CD4-positive, alpha-beta T cell (primary cell): Measurements from ENCODE around the gene SIGLEC15. TPM values are rescaled to one million over a fixed set of nuclear protein-coding genes. Genes with fewer than 3 reads are reported as not detected.

Experiments used
- ATAC-seq: fragments of 200-7000 bp; cut with Tn5 transposase; one replicate; pipeline ENCODE4 v1.10.0; 2022; ENCODE audit warnings: mild to moderate bottlenecking; ENCODE audit not compliant: poor library complexity
- CTCF ChIA-PET: fragments of 350-600 bp; sonication (Branson Sonifier 250); formaldehyde crosslinking; loops from one replicate; lab custom pipeline; 2021; ENCODE audit warnings: antibody characterized with exemption, inconsistent platforms; lab: Charles Lee
- POLR2A ChIA-PET: fragments of 350-600 bp; sonication (Branson Sonifier 250); formaldehyde crosslinking; loops from one replicate; lab custom pipeline; 2021; ENCODE audit warnings: antibody characterized with exemption, inconsistent platforms; lab: Charles Lee
- DNase-seq, 14 experiments: peaks; one replicate each; pipeline ENCODE4 v3.0.0-alpha.2; 2013 to 2020; ENCODE audit warnings: mixed read lengths in 2 of 14
- H3K27ac ChIP-seq, 2 donors: one replicate each; pipeline versions ENCODE4 v1.5.1 to v1.7.0; 2013; ENCODE audit warnings: low read length in 2 of 2, low read depth in 1 of 2, mild to moderate bottlenecking in 1 of 2
- H3K27me3 ChIP-seq, 2 experiments: 1 replicate in 1 of 2; 2 replicates in 1 of 2; pipeline versions ENCODE4 v1.6.1 to v1.7.0; 2013; ENCODE audit warnings: low read length in 2 of 2, control low read depth in 1 of 2, mild to moderate bottlenecking in 1 of 2, moderate library complexity in 1 of 2; ENCODE audit not compliant: insufficient read depth in 2 of 2, control insufficient read depth in 1 of 2
- H3K36me3 ChIP-seq: one replicate; pipeline ENCODE4 v1.6.1; 2013; ENCODE audit warnings: low read length, control low read depth; ENCODE audit not compliant: insufficient read depth
- H3K4me1 ChIP-seq: one replicate; pipeline ENCODE4 v1.6.1; 2013; ENCODE audit warnings: low read length, control low read depth; ENCODE audit not compliant: insufficient read depth
- H3K4me3 ChIP-seq: one replicate; pipeline ENCODE4 v1.5.1; 2013; ENCODE audit warnings: mild to moderate bottlenecking, low read length, moderate library complexity
- H3K9me3 ChIP-seq, 2 experiments: 1 replicate in 1 of 2; 2 replicates in 1 of 2; pipeline versions ENCODE4 v1.6.1 to v1.7.0; 2013; ENCODE audit warnings: low read length in 2 of 2, mild to moderate bottlenecking in 2 of 2, control low read depth in 1 of 2, moderate library complexity in 1 of 2; ENCODE audit not compliant: control insufficient read depth in 1 of 2, insufficient read depth in 1 of 2
- H3K27ac Mint-ChIP-seq: one replicate; pipeline ENCODE4 v1.8.0; 2020; ENCODE audit warnings: mixed read lengths
- H3K27me3 Mint-ChIP-seq: one replicate; pipeline ENCODE4 v1.8.0; 2021; ENCODE audit warnings: mixed read lengths
- H3K36me3 Mint-ChIP-seq: one replicate; pipeline ENCODE4 v1.8.0; 2021; ENCODE audit warnings: low read depth, mixed read lengths
- H3K4me1 Mint-ChIP-seq: one replicate; pipeline ENCODE4 v1.8.0; 2021; ENCODE audit warnings: low read depth, mixed read lengths
- H3K4me3 Mint-ChIP-seq: one replicate; pipeline ENCODE4 v1.8.0; 2020; ENCODE audit warnings: mild to moderate bottlenecking, mixed read lengths
- H3K9me3 Mint-ChIP-seq: one replicate; pipeline ENCODE4 v1.8.0; 2020; ENCODE audit warnings: mixed read lengths
- intact Hi-C, 2 experiments: fragments of 100-400 bp; cut with DNase I in 1 of 2; cut with micrococcal nuclease in 1 of 2; formaldehyde crosslinking; loops; one replicate each; pipeline versions ENCODE4 v1.15.1 to v1.9.0; 2023 to 2025; cut with DNase I, micrococcal nuclease
- total RNA-seq, 174 experiments: library from RNA in 2 of 174; stranded (reverse) in 2 of 174; gene quantifications; one replicate each; pipeline ENCODE4 v1.2.3 and lab custom pipeline; 2021 to 2026
- TF ChIP-seq, protein P1 (sequence below): fragments of 200-600 bp; IDR thresholded peaks from one replicate; pipeline ENCODE4 v1.8.0; 2022; ENCODE audit warnings: antibody characterized with exemption, mild to moderate bottlenecking

SIGLEC15 gene
- total RNA-seq, 2 experiments from 2014 or later, result not detected

DNA sequence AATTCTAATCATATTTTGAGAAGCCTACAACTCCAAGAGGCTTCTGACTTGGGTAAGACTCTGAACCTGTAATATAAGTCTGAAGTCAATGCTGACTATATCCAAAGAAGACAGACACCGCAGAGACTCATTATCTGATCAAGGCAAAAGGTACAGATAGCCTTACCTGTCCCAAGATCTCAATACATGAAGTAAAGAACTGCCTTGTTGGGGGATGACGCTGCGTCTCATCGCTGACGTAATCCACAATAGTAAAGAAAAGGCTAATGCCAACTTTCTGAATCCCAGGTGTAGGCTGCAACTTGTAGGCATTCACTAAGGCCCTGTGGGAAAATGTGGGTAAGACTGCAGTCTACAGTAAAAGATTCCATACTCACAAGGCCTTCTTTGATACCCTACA, 62.1 kb downstream of the SIGLEC15 start:
- intact Hi-C loops, result no loop called here
- no peaks in the 10 kb centered on the region for H3K27me3 Mint-ChIP-seq
- Histone ChIP-seq H3K27me3 (no peaks in the 10 kb centered on the region), H3K9me3 (no peaks in the 10 kb centered on the region), H3K4me3 (no peak overlapping the region), H3K4me1 (no peaks in the 10 kb centered on the region), H3K36me3 (peaks cover 58% of the 10 kb centered on the region), H3K27ac (no peak overlapping the region)
- ChIA-PET CTCF (no interaction called here), POLR2A (no interaction called here)
- H3K9me3 Mint-ChIP-seq, result no peaks in the 10 kb centered on the region
- DNase-seq (no peak), ATAC-seq (no peak)
- no peaks in the 10 kb centered on the region for H3K4me1 Mint-ChIP-seq
- TF ChIP-seq, protein P1, sequence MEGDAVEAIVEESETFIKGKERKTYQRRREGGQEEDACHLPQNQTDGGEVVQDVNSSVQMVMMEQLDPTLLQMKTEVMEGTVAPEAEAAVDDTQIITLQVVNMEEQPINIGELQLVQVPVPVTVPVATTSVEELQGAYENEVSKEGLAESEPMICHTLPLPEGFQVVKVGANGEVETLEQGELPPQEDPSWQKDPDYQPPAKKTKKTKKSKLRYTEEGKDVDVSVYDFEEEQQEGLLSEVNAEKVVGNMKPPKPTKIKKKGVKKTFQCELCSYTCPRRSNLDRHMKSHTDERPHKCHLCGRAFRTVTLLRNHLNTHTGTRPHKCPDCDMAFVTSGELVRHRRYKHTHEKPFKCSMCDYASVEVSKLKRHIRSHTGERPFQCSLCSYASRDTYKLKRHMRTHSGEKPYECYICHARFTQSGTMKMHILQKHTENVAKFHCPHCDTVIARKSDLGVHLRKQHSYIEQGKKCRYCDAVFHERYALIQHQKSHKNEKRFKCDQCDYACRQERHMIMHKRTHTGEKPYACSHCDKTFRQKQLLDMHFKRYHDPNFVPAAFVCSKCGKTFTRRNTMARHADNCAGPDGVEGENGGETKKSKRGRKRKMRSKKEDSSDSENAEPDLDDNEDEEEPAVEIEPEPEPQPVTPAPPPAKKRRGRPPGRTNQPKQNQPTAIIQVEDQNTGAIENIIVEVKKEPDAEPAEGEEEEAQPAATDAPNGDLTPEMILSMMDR, result no peak
- H3K4me3 Mint-ChIP-seq, result no peak overlapping the region
- no peak overlapping the region for H3K27ac Mint-ChIP-seq
- H3K36me3 Mint-ChIP-seq, result peaks cover 79% of the 10 kb centered on the region

DNA sequence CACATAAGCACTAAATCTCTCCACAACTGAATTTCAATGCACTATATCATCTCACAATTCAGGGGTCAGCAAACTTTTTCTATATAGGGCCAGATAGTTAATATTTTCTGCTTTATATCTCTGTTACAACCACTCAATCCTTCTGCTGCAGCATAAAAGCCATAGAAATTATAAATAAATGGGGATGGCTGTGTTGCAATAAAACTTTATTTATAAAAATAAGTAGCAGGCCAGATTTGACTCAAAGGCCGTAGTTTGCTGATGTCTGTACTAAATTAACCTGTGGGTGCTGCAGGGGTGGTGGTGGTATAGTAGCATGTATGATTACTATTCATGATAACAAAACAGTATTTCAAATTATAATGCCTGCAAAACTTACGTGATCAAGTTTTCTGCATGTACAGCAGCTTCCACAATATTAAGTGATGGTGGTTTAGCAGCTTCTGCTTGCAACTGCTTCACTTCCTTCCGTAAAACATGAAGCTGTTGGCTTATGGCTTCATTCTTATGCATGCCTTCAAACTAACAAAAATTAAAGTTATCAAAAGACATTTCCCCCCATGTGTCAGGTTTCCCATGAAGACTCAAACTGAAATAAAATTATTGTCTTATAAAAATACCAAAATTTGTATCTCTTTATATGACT, 64.1 kb downstream of the SIGLEC15 start:
- ChIA-PET POLR2A (no interaction called here), CTCF (no interaction called here)
- Mint-ChIP-seq H3K36me3 (peaks cover 79% of the 10 kb centered on the region), H3K27ac (no peak overlapping the region), H3K4me3 (no peak overlapping the region), H3K9me3 (no peaks in the 10 kb centered on the region), H3K27me3 (no peaks in the 10 kb centered on the region), H3K4me1 (no peaks in the 10 kb centered on the region)
- no peaks in the 10 kb centered on the region for H3K9me3 ChIP-seq
- intact Hi-C loops, result loop anchor here in 1 of 2 experiments (1.0 kb wide), 1 partner anchor 24 kb away; no protein-coding TSS in a partner anchor
- no peak overlapping the region for H3K4me3 ChIP-seq
- H3K4me1 ChIP-seq, result no peaks in the 10 kb centered on the region
- no peaks in the 10 kb centered on the region for H3K27me3 ChIP-seq
- peaks cover 51% of the 10 kb centered on the region for H3K36me3 ChIP-seq
- no peak overlapping the region for H3K27ac ChIP-seq
- ATAC-seq (no peak), DNase-seq (peak in 1 of 14 experiments; percentile 27)
- TF ChIP-seq, protein P1, result no peak

DNA sequence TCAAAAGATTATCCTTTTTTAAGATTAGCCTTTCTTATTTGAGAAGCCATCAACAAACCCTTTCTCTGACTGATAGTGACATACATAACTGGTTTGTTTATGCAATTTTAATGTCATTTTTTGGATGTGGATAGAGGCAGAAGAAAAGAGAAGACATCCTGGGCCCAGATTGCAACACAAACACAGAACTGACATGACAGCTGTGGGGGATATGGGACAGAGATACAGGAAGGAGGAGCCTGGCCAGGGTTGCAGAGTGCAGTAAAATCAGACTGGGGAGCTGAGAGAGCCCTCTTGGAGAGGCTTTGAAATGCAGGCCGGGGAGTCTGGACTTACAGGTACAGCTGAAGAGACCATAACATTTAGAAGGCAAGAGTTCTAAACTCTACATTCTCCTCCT, 65.1 kb downstream of the SIGLEC15 start:
- no peaks in the 10 kb centered on the region for H3K27me3 ChIP-seq
- no peaks in the 10 kb centered on the region for H3K9me3 ChIP-seq
- Mint-ChIP-seq H3K4me3 (no peak overlapping the region), H3K9me3 (no peaks in the 10 kb centered on the region), H3K27ac (no peak overlapping the region), H3K36me3 (peaks cover 83% of the 10 kb centered on the region), H3K27me3 (no peaks in the 10 kb centered on the region), H3K4me1 (no peaks in the 10 kb centered on the region)
- TF ChIP-seq, protein P1, result no peak
- POLR2A ChIA-PET, result no interaction called here
- no peak overlapping the region for H3K4me3 ChIP-seq
- DNase-seq (peak in 2 of 14 experiments; percentile 11), ATAC-seq (no peak)
- intact Hi-C loops, result loop anchor here in 1 of 2 experiments (1.0 kb wide), 1 partner anchor 23 kb away; no protein-coding TSS in a partner anchor
- no peaks in the 10 kb centered on the region for H3K4me1 ChIP-seq
- no peak overlapping the region for H3K27ac ChIP-seq
- H3K36me3 ChIP-seq, result peaks cover 59% of the 10 kb centered on the region
- CTCF ChIA-PET, result no interaction called here
